ENCODE data around the gene KAZALD1.
A peak's percentile ranks its signal among the peaks of the same experiment; 100 is the strongest.

The KAZALD1 gene

GRCh38 chr10:101073631-101074030 is 11.8 kb downstream of the KAZALD1 start:
- Histone ChIP-seq H3K9me3 (replicated peaks; ENCODE audit: low read length) (no peaks in the 10 kb centered on the region), H3K4me2 (ENCODE audit: low read length) (no peak overlapping the region), H3K36me3 (ENCODE audit: insufficient read depth, low read length) (no peaks in the 10 kb centered on the region), H3K4me3 (ENCODE audit: low read length) (no peak overlapping the region), H3K27me3 (ENCODE audit: control insufficient read depth, insufficient read depth, low read length) (peaks cover 58% of the 10 kb centered on the region), H3K4me1 (ENCODE audit: control insufficient read depth, insufficient read depth, low read length) (peaks cover 10% of the 10 kb centered on the region), H3K9ac (ENCODE audit: low read depth, low read length) (no peak overlapping the region)

GRCh38 chr10:101075775-101076174 is 14.0 kb downstream of the KAZALD1 start:
- Histone ChIP-seq H3K4me3 (ENCODE audit: low read length) (no peak overlapping the region), H3K4me2 (ENCODE audit: low read length) (no peak overlapping the region), H3K27me3 (ENCODE audit: control insufficient read depth, insufficient read depth, low read length) (peaks cover 72% of the 10 kb centered on the region), H3K4me1 (ENCODE audit: control insufficient read depth, insufficient read depth, low read length) (peaks cover 7% of the 10 kb centered on the region), H3K9ac (ENCODE audit: low read depth, low read length) (no peak overlapping the region), H3K36me3 (ENCODE audit: insufficient read depth, low read length) (no peaks in the 10 kb centered on the region), H3K9me3 (replicated peaks; ENCODE audit: low read length) (no peaks in the 10 kb centered on the region)

- Histone ChIP-seq H3K4me3 (ENCODE audit: low read length) (no peak overlapping the region), H3K27me3 (ENCODE audit: control insufficient read depth, insufficient read depth, low read length) (peaks cover 79% of the 10 kb centered on the region), H3K36me3 (ENCODE audit: insufficient read depth, low read length) (no peaks in the 10 kb centered on the region), H3K4me2 (ENCODE audit: low read length) (no peak overlapping the region), H3K9me3 (replicated peaks; ENCODE audit: low read length) (no peaks in the 10 kb centered on the region), H3K9ac (ENCODE audit: low read depth, low read length) (no peak overlapping the region), H3K4me1 (ENCODE audit: control insufficient read depth, insufficient read depth, low read length) (peaks cover 3% of the 10 kb centered on the region)
Observed at GRCh38 chr10:101076630-101077029, 14.8 kb downstream of the KAZALD1 start.

GRCh38 chr10:101079874-101080273 is 18.1 kb downstream of the KAZALD1 start:
- Histone ChIP-seq H3K36me3 (ENCODE audit: insufficient read depth, low read length) (no peaks in the 10 kb centered on the region), H3K4me2 (ENCODE audit: low read length) (no peak overlapping the region), H3K4me3 (ENCODE audit: low read length) (no peak overlapping the region), H3K4me1 (ENCODE audit: control insufficient read depth, insufficient read depth, low read length) (no peaks in the 10 kb centered on the region), H3K9me3 (replicated peaks; ENCODE audit: low read length) (no peaks in the 10 kb centered on the region), H3K27me3 (ENCODE audit: control insufficient read depth, insufficient read depth, low read length) (peaks cover 70% of the 10 kb centered on the region), H3K9ac (ENCODE audit: low read depth, low read length) (no peak overlapping the region)

GRCh38 chr10:101080933-101081931 is 19.4 kb downstream of the KAZALD1 start:
- H3K9me3 ChIP-seq (replicated peaks; ENCODE audit: low read length) = no peaks in the 10 kb centered on the region

GRCh38 chr10:101085846-101086245 is 24.1 kb downstream of the KAZALD1 start:
- H3K4me2 ChIP-seq (ENCODE audit: low read length) = no peak overlapping the region
- H3K9ac ChIP-seq (ENCODE audit: low read depth, low read length) = no peak overlapping the region
- peaks cover 90% of the 10 kb centered on the region for H3K27me3 ChIP-seq (ENCODE audit: control insufficient read depth, insufficient read depth, low read length)
- H3K4me1 ChIP-seq (ENCODE audit: control insufficient read depth, insufficient read depth, low read length) = peaks cover 9% of the 10 kb centered on the region
- no peaks in the 10 kb centered on the region for H3K36me3 ChIP-seq (ENCODE audit: insufficient read depth, low read length)
- no peak overlapping the region for H3K4me3 ChIP-seq (ENCODE audit: low read length)
- no peaks in the 10 kb centered on the region for H3K9me3 ChIP-seq (replicated peaks; ENCODE audit: low read length)

More at GRCh38 chr10:101080933-101081931, 19.4 kb downstream of the KAZALD1 start:
- H3K36me3 ChIP-seq (ENCODE audit: insufficient read depth, low read length) = no peaks in the 10 kb centered on the region
- no peak overlapping the region for H3K9ac ChIP-seq (ENCODE audit: low read depth, low read length)
- H3K4me1 ChIP-seq (ENCODE audit: control insufficient read depth, insufficient read depth, low read length) = no peaks in the 10 kb centered on the region
- peaks cover 70% of the 10 kb centered on the region for H3K27me3 ChIP-seq (ENCODE audit: control insufficient read depth, insufficient read depth, low read length)
- no peak overlapping the region for H3K4me3 ChIP-seq (ENCODE audit: low read length)
- H3K4me2 ChIP-seq (ENCODE audit: low read length) = no peak overlapping the region

- no peak overlapping the region for H3K4me2 ChIP-seq (ENCODE audit: low read length)
- no peak overlapping the region for H3K9ac ChIP-seq (ENCODE audit: low read depth, low read length)
- H3K36me3 ChIP-seq (ENCODE audit: insufficient read depth, low read length) = no peaks in the 10 kb centered on the region
- H3K4me3 ChIP-seq (ENCODE audit: low read length) = no peak overlapping the region
- peaks cover 23% of the 10 kb centered on the region for H3K4me1 ChIP-seq (ENCODE audit: control insufficient read depth, insufficient read depth, low read length)
- no peaks in the 10 kb centered on the region for H3K9me3 ChIP-seq (replicated peaks; ENCODE audit: low read length)
- H3K27me3 ChIP-seq (ENCODE audit: control insufficient read depth, insufficient read depth, low read length) = peaks cover 80% of the 10 kb centered on the region
Observed at GRCh38 chr10:101087376-101087775, 25.6 kb downstream of the KAZALD1 start.

GRCh38 chr10:101087965-101088364 is 26.2 kb downstream of the KAZALD1 start:
- Histone ChIP-seq H3K9me3 (replicated peaks; ENCODE audit: low read length) (no peaks in the 10 kb centered on the region), H3K27me3 (ENCODE audit: control insufficient read depth, insufficient read depth, low read length) (peaks cover 75% of the 10 kb centered on the region), H3K4me2 (ENCODE audit: low read length) (no peak overlapping the region), H3K4me3 (ENCODE audit: low read length) (no peak overlapping the region), H3K36me3 (ENCODE audit: insufficient read depth, low read length) (no peaks in the 10 kb centered on the region), H3K9ac (ENCODE audit: low read depth, low read length) (no peak overlapping the region), H3K4me1 (ENCODE audit: control insufficient read depth, insufficient read depth, low read length) (peaks cover 29% of the 10 kb centered on the region)

GRCh38 chr10:101089520-101090299 is 27.9 kb downstream of the KAZALD1 start:
- Histone ChIP-seq H3K4me1 (ENCODE audit: control insufficient read depth, insufficient read depth, low read length) (peaks cover 35% of the 10 kb centered on the region), H3K9ac (ENCODE audit: low read depth, low read length) (no peak overlapping the region), H3K36me3 (ENCODE audit: insufficient read depth, low read length) (no peaks in the 10 kb centered on the region), H3K27me3 (ENCODE audit: control insufficient read depth, insufficient read depth, low read length) (peaks cover 63% of the 10 kb centered on the region), H3K4me2 (ENCODE audit: low read length) (no peak overlapping the region), H3K9me3 (replicated peaks; ENCODE audit: low read length) (no peaks in the 10 kb centered on the region), H3K4me3 (ENCODE audit: low read length) (no peak overlapping the region)

GRCh38 chr10:101090597-101090996 is 28.8 kb downstream of the KAZALD1 start:
- Histone ChIP-seq H3K4me3 (ENCODE audit: low read length) (no peak overlapping the region), H3K9me3 (replicated peaks; ENCODE audit: low read length) (no peaks in the 10 kb centered on the region), H3K27me3 (ENCODE audit: control insufficient read depth, insufficient read depth, low read length) (peaks cover 54% of the 10 kb centered on the region), H3K9ac (ENCODE audit: low read depth, low read length) (no peak overlapping the region), H3K36me3 (ENCODE audit: insufficient read depth, low read length) (no peaks in the 10 kb centered on the region), H3K4me2 (ENCODE audit: low read length) (no peak overlapping the region), H3K4me1 (ENCODE audit: control insufficient read depth, insufficient read depth, low read length) (peaks cover 35% of the 10 kb centered on the region)

- Histone ChIP-seq H3K4me1 (ENCODE audit: control insufficient read depth, insufficient read depth, low read length) (peaks cover 35% of the 10 kb centered on the region), H3K9me3 (replicated peaks; ENCODE audit: low read length) (no peaks in the 10 kb centered on the region), H3K9ac (ENCODE audit: low read depth, low read length) (no peak overlapping the region), H3K4me2 (ENCODE audit: low read length) (peak overlapping the region; percentile 70), H3K36me3 (ENCODE audit: insufficient read depth, low read length) (no peaks in the 10 kb centered on the region), H3K27me3 (ENCODE audit: control insufficient read depth, insufficient read depth, low read length) (peaks cover 47% of the 10 kb centered on the region), H3K4me3 (ENCODE audit: low read length) (peak overlapping the region; percentile 21)
Observed at GRCh38 chr10:101091546-101092290, 29.9 kb downstream of the KAZALD1 start.
